Gastroesophageal sphincter (tissue), 3 donors: Measurements from ENCODE around the gene GPR37L1.
"Not testable (repeated sequence)": the region's sequence is repeated elsewhere in the genome, so short reads cannot be mapped to it uniquely, and the experiment has no call there.

Source experiments
- CTCF ChIP-seq, 4 experiments: fragments of 200-600 bp in 2 of 4; fragments of 450-650 bp in 2 of 4; sonication (generic) in 1 of 4; IDR thresholded peaks; one replicate each; pipeline ENCODE4 v1.5.1; 2017 to 2019; ENCODE audit warnings: antibody characterized with exemption in 4 of 4, mild to moderate bottlenecking in 2 of 4, moderate library complexity in 2 of 4
- EP300 ChIP-seq: sonication (generic); formaldehyde crosslinking; IDR thresholded peaks from one replicate; pipeline ENCODE4 v1.6.1; 2017; ENCODE audit warnings: antibody characterized with exemption, mild to moderate bottlenecking
- POLR2A ChIP-seq, 2 donors: fragments of 450-650 bp; IDR thresholded peaks; one replicate each; pipeline ENCODE4 v1.6.1; 2017; ENCODE audit warnings: antibody characterized with exemption in 2 of 2, mild to moderate bottlenecking in 2 of 2, moderate library complexity in 1 of 2
- POLR2AphosphoS5 ChIP-seq: sonication (generic); formaldehyde crosslinking; IDR thresholded peaks from one replicate; pipeline ENCODE4 v1.6.1; 2017; ENCODE audit warnings: antibody characterized with exemption

GRCh38 chr1:202167054-202167453 lies 44.3 kb downstream of the GPR37L1 start:
- TF ChIP-seq CTCF (IDR thresholded peaks at IDR 0.05); POLR2AphosphoS5; EP300; POLR2A (IDR thresholded peaks at IDR 0.05): not testable (repeated sequence)
